CD4-positive, alpha-beta T cell (primary cell): ENCODE measurements around the gene CELF4. TPM values are rescaled to one million over a fixed set of nuclear protein-coding genes. Genes with fewer than 3 reads are reported as not detected.
A peak's percentile ranks its signal among the peaks of the same experiment; 100 is the strongest.

Experiments used
- ATAC-seq: fragments of 200-7000 bp; cut with Tn5 transposase; one replicate; pipeline ENCODE4 v1.10.0; 2022; ENCODE audit warnings: mild to moderate bottlenecking; ENCODE audit not compliant: poor library complexity
- CTCF ChIA-PET: fragments of 350-600 bp; sonication (Branson Sonifier 250); formaldehyde crosslinking; loops from one replicate; lab custom pipeline; 2021; ENCODE audit warnings: antibody characterized with exemption, inconsistent platforms; lab: Charles Lee
- POLR2A ChIA-PET: fragments of 350-600 bp; sonication (Branson Sonifier 250); formaldehyde crosslinking; loops from one replicate; lab custom pipeline; 2021; ENCODE audit warnings: antibody characterized with exemption, inconsistent platforms; lab: Charles Lee
- DNase-seq, 14 experiments: peaks; one replicate each; pipeline ENCODE4 v3.0.0-alpha.2; 2013 to 2020; ENCODE audit warnings: mixed read lengths in 2 of 14
- H3K27ac ChIP-seq, 2 donors: one replicate each; pipeline versions ENCODE4 v1.5.1 to v1.7.0; 2013; ENCODE audit warnings: low read length in 2 of 2, low read depth in 1 of 2, mild to moderate bottlenecking in 1 of 2
- H3K27me3 ChIP-seq, 2 experiments: 1 replicate in 1 of 2; 2 replicates in 1 of 2; pipeline versions ENCODE4 v1.6.1 to v1.7.0; 2013; ENCODE audit warnings: low read length in 2 of 2, control low read depth in 1 of 2, mild to moderate bottlenecking in 1 of 2, moderate library complexity in 1 of 2; ENCODE audit not compliant: insufficient read depth in 2 of 2, control insufficient read depth in 1 of 2
- H3K36me3 ChIP-seq: one replicate; pipeline ENCODE4 v1.6.1; 2013; ENCODE audit warnings: low read length, control low read depth; ENCODE audit not compliant: insufficient read depth
- H3K4me1 ChIP-seq: one replicate; pipeline ENCODE4 v1.6.1; 2013; ENCODE audit warnings: low read length, control low read depth; ENCODE audit not compliant: insufficient read depth
- H3K4me3 ChIP-seq: one replicate; pipeline ENCODE4 v1.5.1; 2013; ENCODE audit warnings: mild to moderate bottlenecking, low read length, moderate library complexity
- H3K9me3 ChIP-seq, 2 experiments: 1 replicate in 1 of 2; 2 replicates in 1 of 2; pipeline versions ENCODE4 v1.6.1 to v1.7.0; 2013; ENCODE audit warnings: low read length in 2 of 2, mild to moderate bottlenecking in 2 of 2, control low read depth in 1 of 2, moderate library complexity in 1 of 2; ENCODE audit not compliant: control insufficient read depth in 1 of 2, insufficient read depth in 1 of 2
- H3K27ac Mint-ChIP-seq: one replicate; pipeline ENCODE4 v1.8.0; 2020; ENCODE audit warnings: mixed read lengths
- H3K27me3 Mint-ChIP-seq: one replicate; pipeline ENCODE4 v1.8.0; 2021; ENCODE audit warnings: mixed read lengths
- H3K36me3 Mint-ChIP-seq: one replicate; pipeline ENCODE4 v1.8.0; 2021; ENCODE audit warnings: low read depth, mixed read lengths
- H3K4me1 Mint-ChIP-seq: one replicate; pipeline ENCODE4 v1.8.0; 2021; ENCODE audit warnings: low read depth, mixed read lengths
- H3K4me3 Mint-ChIP-seq: one replicate; pipeline ENCODE4 v1.8.0; 2020; ENCODE audit warnings: mild to moderate bottlenecking, mixed read lengths
- H3K9me3 Mint-ChIP-seq: one replicate; pipeline ENCODE4 v1.8.0; 2020; ENCODE audit warnings: mixed read lengths
- CTCF ChIP-seq: fragments of 200-600 bp; IDR thresholded peaks from one replicate; pipeline ENCODE4 v1.8.0; 2022; ENCODE audit warnings: antibody characterized with exemption, mild to moderate bottlenecking
- intact Hi-C, 2 experiments: fragments of 100-400 bp; cut with DNase I in 1 of 2; cut with micrococcal nuclease in 1 of 2; formaldehyde crosslinking; loops; one replicate each; pipeline versions ENCODE4 v1.15.1 to v1.9.0; 2023 to 2025; cut with DNase I, micrococcal nuclease
- total RNA-seq, 174 experiments: library from RNA in 2 of 174; stranded (reverse) in 2 of 174; gene quantifications; one replicate each; pipeline ENCODE4 v1.2.3 and lab custom pipeline; 2021 to 2026

The CELF4 gene
- total RNA-seq, 2 experiments from 2014 or later: not detected

GRCh38 chr18:37537868-37538525 is 27.6 kb downstream of the CELF4 start:
- Mint-ChIP-seq H3K27ac (no peak overlapping the region), H3K27me3 (peaks cover 45% of the 10 kb centered on the region), H3K4me3 (no peak overlapping the region), H3K4me1 (no peaks in the 10 kb centered on the region), H3K9me3 (no peaks in the 10 kb centered on the region), H3K36me3 (no peaks in the 10 kb centered on the region)
- H3K27me3 ChIP-seq: peaks cover 6 to 11% of the 10 kb centered on the region in 2 experiments
- H3K4me3 ChIP-seq: no peak overlapping the region
- DNase-seq (peak in 6 of 14 experiments; percentile 1 to 29 (median 6)), ATAC-seq (no peak)
- no peak overlapping the region for H3K27ac ChIP-seq
- H3K36me3 ChIP-seq: no peaks in the 10 kb centered on the region
- H3K9me3 ChIP-seq: peaks cover 0 to 21% of the 10 kb centered on the region in 2 experiments
- peak; percentile 18 for TF ChIP-seq CTCF
- ChIA-PET CTCF (no interaction called here), POLR2A (no interaction called here)
- intact Hi-C loops: no loop called here
- peaks cover 6% of the 10 kb centered on the region for H3K4me1 ChIP-seq

- Mint-ChIP-seq H3K4me1 (no peaks in the 10 kb centered on the region), H3K9me3 (no peaks in the 10 kb centered on the region), H3K27me3 (peaks cover 44% of the 10 kb centered on the region), H3K27ac (no peak overlapping the region), H3K36me3 (no peaks in the 10 kb centered on the region), H3K4me3 (no peak overlapping the region)
- ChIA-PET POLR2A (no interaction called here), CTCF (no interaction called here)
- peaks cover 6 to 11% of the 10 kb centered on the region in 2 experiments for H3K27me3 ChIP-seq
- no peak for DNase-seq
- H3K4me1 ChIP-seq: peaks cover 6% of the 10 kb centered on the region
- no peak for TF ChIP-seq CTCF
- ATAC-seq: no peak
- intact Hi-C loops: no loop called here
- H3K36me3 ChIP-seq: no peaks in the 10 kb centered on the region
- no peak overlapping the region for H3K27ac ChIP-seq
- peaks cover 0 to 21% of the 10 kb centered on the region in 2 experiments for H3K9me3 ChIP-seq
- H3K4me3 ChIP-seq: no peak overlapping the region
These were observed 28.9 kb downstream of the CELF4 start for GRCh38 chr18:37536656-37537055.

- Histone ChIP-seq H3K27me3 (peaks cover 6 to 11% of the 10 kb centered on the region in 2 experiments), H3K4me3 (no peak overlapping the region), H3K9me3 (peaks cover 0 to 21% of the 10 kb centered on the region in 2 experiments), H3K36me3 (no peaks in the 10 kb centered on the region), H3K27ac (no peak overlapping the region), H3K4me1 (peaks cover 6% of the 10 kb centered on the region)
- TF ChIP-seq CTCF: no peak
- peaks cover 38% of the 10 kb centered on the region for H3K27me3 Mint-ChIP-seq
- H3K4me3 Mint-ChIP-seq: no peak overlapping the region
- CTCF ChIA-PET: no interaction called here
- H3K27ac Mint-ChIP-seq: no peak overlapping the region
- POLR2A ChIA-PET: no interaction called here
- ATAC-seq: no peak
- H3K9me3 Mint-ChIP-seq: no peaks in the 10 kb centered on the region
- H3K4me1 Mint-ChIP-seq: no peaks in the 10 kb centered on the region
- no peaks in the 10 kb centered on the region for H3K36me3 Mint-ChIP-seq
- intact Hi-C loops: no loop called here
- no peak for DNase-seq
These were observed 29.6 kb downstream of the CELF4 start for GRCh38 chr18:37535968-37536367.
